HepG2 (cell line): Measurements from ENCODE around the gene TLE2. TPM values are rescaled to one million over a fixed set of nuclear protein-coding genes. Genes with fewer than 3 reads are reported as not detected.

Source experiments
- MTA1 ChIP-seq: sonication (generic); formaldehyde crosslinking; IDR thresholded peaks from 2 replicates; pipeline ENCODE4 v1.4.0; 2020; ENCODE audit warnings: missing genetic modification reagents, mild to moderate bottlenecking, borderline replicate concordance
- NCOA2 ChIP-seq: sonication (generic); formaldehyde crosslinking; IDR thresholded peaks from 2 replicates; pipeline ENCODE4 v1.8.0; 2022; ENCODE audit warnings: inconsistent platforms
- NR2F6 ChIP-seq, 2 experiments: IDR thresholded peaks; 2 replicates each; pipeline ENCODE4 v1.6.1; 2016; ENCODE audit warnings: antibody characterized with exemption in 1 of 2, mild to moderate bottlenecking in 1 of 2
- XRCC5 ChIP-seq: fragments of 200-400 bp; formaldehyde crosslinking; optimal IDR thresholded peaks from 2 replicates; pipeline ENCODE3; 2017; ENCODE audit warnings: mild to moderate bottlenecking, low read length
- ZBTB33 ChIP-seq: sonication (generic); formaldehyde crosslinking; IDR thresholded peaks from 2 replicates; pipeline ENCODE4 v1.4.0; 2020; ENCODE audit warnings: missing genetic modification reagents
- ZFAT ChIP-seq: sonication (generic); formaldehyde crosslinking; conservative IDR thresholded peaks from 2 replicates; pipeline ENCODE4 v1.8.1; 2023; ENCODE audit warnings: missing genetic modification reagents, inconsistent platforms
- ZNF512B ChIP-seq: sonication (generic); formaldehyde crosslinking; IDR thresholded peaks from 2 replicates; pipeline ENCODE4 v1.5.1; 2020; ENCODE audit warnings: missing genetic modification reagents, mild to moderate bottlenecking, borderline replicate concordance
- ZNF687 ChIP-seq: sonication (generic); formaldehyde crosslinking; IDR thresholded peaks from 2 replicates; pipeline ENCODE4 v1.5.1; 2020; ENCODE audit warnings: mild to moderate bottlenecking, missing genetic modification reagents, moderate library complexity
- polyA plus RNA-seq, 8 experiments: library from polyadenylated mRNA; depleted of rRNA in 3 of 8; stranded (reverse) in 7 of 8; unstranded in 1 of 8; fragments of >200 nt; fragmentation: Illumina TruSeq in 4 of 8; extraction: Trizol in 4 of 8; gene quantifications; 2 replicates each; pipeline versions ENCODE4 v1.2.1 to v1.2.3, GENCODE V29; 2011 to 2016; ENCODE audit warnings: low read depth in 4 of 8, missing spikeins in 1 of 8, mixed read lengths in 1 of 8; ENCODE audit not compliant: insufficient read depth in 1 of 8
- total RNA-seq, 5 experiments: library from RNA; depleted of rRNA; stranded (reverse); fragments of >200 nt; fragmentation: Illumina TruSeq; extraction: Trizol; gene quantifications; 2 replicates each; pipeline ENCODE4 v1.2.3, GENCODE V29; 2016; ENCODE audit warnings: low read depth in 1 of 5
- TF ChIP-seq, protein P1 (sequence below): sonication (generic); formaldehyde crosslinking; IDR thresholded peaks from 2 replicates; pipeline ENCODE4 v1.4.0; 2020; ENCODE audit warnings: missing genetic modification reagents

Gene TLE2
- total and polyA plus RNA-seq, 2 of the 13 experiments (the other 11 are each of a cell fraction or from before 2014, with no cell fraction given) = 0.07 to 0.81 TPM

DNA sequence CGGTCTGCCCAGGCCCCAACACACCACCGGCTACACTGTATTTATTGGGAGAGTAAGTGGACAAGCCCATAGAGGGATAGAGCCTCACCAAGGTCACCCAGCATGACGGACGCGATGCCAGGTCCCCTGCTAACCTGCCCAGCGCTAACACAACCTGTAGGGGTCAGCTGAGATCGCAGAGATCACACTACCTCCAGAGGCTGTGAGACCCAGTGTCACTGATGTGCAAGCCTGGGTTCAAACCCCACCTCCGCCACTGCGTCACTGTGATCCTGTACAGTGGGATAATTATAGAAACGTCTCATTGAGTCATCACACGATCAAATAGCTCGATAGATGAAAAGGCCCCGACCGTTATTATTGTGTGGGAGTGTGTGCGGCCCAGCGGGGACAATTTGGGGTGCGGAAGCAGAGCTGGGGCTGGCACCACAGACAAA is 10.6 kb upstream of the TLE2 start (continued):
- TF ChIP-seq ZNF512B (CRISPR knock-in tag) (no peak), MTA1 (CRISPR knock-in tag) (no peak), NCOA2 (CRISPR knock-in tag) (no peak), ZFAT (no peak), ZBTB33 (peak; percentile 20; the same call in 1 of the 2 replicates), NR2F6 (IDR thresholded peaks at IDR 0.05) (no peak), NR2F6 (CRISPR knock-in tag; IDR thresholded peaks at IDR 0.05) (0 out of 2 replicates have a peak, but pooled peaks have one; percentile 8), XRCC5 (peak; percentile 45), ZNF687 (0 out of 2 replicates have a peak, but pooled peaks have one; percentile 29)
- TF ChIP-seq, protein P1, sequence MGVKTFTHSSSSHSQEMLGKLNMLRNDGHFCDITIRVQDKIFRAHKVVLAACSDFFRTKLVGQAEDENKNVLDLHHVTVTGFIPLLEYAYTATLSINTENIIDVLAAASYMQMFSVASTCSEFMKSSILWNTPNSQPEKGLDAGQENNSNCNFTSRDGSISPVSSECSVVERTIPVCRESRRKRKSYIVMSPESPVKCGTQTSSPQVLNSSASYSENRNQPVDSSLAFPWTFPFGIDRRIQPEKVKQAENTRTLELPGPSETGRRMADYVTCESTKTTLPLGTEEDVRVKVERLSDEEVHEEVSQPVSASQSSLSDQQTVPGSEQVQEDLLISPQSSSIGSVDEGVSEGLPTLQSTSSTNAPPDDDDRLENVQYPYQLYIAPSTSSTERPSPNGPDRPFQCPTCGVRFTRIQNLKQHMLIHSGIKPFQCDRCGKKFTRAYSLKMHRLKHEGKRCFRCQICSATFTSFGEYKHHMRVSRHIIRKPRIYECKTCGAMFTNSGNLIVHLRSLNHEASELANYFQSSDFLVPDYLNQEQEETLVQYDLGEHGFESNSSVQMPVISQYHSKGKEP (CRISPR knock-in tag) = no peak
